Heart left ventricle (tissue), 16 donors: ENCODE data around the gene KLHL1. TPM values are rescaled to one million over a fixed set of nuclear protein-coding genes. Genes with fewer than 3 reads are reported as not detected.

Experiments used
- ATAC-seq, 4 donors: fragments of 200-7000 bp; cut with Tn5 transposase; one replicate each; pipeline ENCODE4 v1.9.1; 2020 to 2022; ENCODE audit warnings: moderate library complexity in 4 of 4, mild to moderate bottlenecking in 3 of 4, moderate number of reproducible peaks in 1 of 4
- DNase-seq, 5 donors: peaks; one replicate each; pipeline ENCODE4 v3.0.0-alpha.2; 2020
- H3K27ac ChIP-seq, 12 donors: fragments of 200-600 bp; sonication (generic) in 4 of 12; one replicate each; pipeline versions ENCODE4 v1.5.0 to v1.8.0; 2016 to 2022; ENCODE audit warnings: mild to moderate bottlenecking in 2 of 12
- H3K27me3 ChIP-seq, 9 donors: fragments of 200-600 bp; sonication (generic) in 2 of 9; one replicate each; pipeline versions ENCODE4 v1.5.1 to v1.8.0; 2016 to 2022; ENCODE audit warnings: mild to moderate bottlenecking in 3 of 9
- H3K36me3 ChIP-seq, 9 donors: fragments of 200-600 bp; sonication (generic) in 2 of 9; one replicate each; pipeline versions ENCODE4 v1.5.0 to v1.8.0; 2018 to 2022; ENCODE audit warnings: mild to moderate bottlenecking in 2 of 9
- H3K4me1 ChIP-seq, 12 donors: fragments of 200-600 bp; sonication (generic) in 4 of 12; one replicate each; pipeline versions ENCODE4 v1.5.0 to v1.8.0; 2016 to 2022; ENCODE audit warnings: mild to moderate bottlenecking in 3 of 12
- H3K4me3 ChIP-seq, 12 donors: fragments of 200-600 bp; sonication (generic) in 4 of 12; one replicate each; pipeline versions ENCODE4 v1.5.0 to v1.8.0; 2017 to 2022; ENCODE audit warnings: mild to moderate bottlenecking in 9 of 12, moderate library complexity in 4 of 12
- H3K9me3 ChIP-seq, 12 donors: fragments of 200-600 bp; sonication (generic) in 4 of 12; one replicate each; pipeline versions ENCODE4 v1.5.0 to v1.8.0; 2016 to 2022; ENCODE audit warnings: mild to moderate bottlenecking in 1 of 12
- POLR2A ChIP-seq, 2 donors: fragments of 450-650 bp; IDR thresholded peaks; one replicate each; pipeline ENCODE4 v1.6.1; 2017; ENCODE audit warnings: antibody characterized with exemption in 2 of 2, mild to moderate bottlenecking in 2 of 2, moderate library complexity in 2 of 2
- WGBS, 4 donors: extraction: QIAGEN DNeasy Blood & Tissue Kit in 2 of 4; methylation state at CpG; one replicate each; pipeline versions ENCODE4 v1.1.5 to v1.1.7; 2013 to 2018; 5-methylcytosine and 5-hydroxymethylcytosine counted together
- intact Hi-C, 10 donors: fragments of 100-400 bp; cut with DNase I; formaldehyde crosslinking; loops; one replicate each; pipeline versions ENCODE4 v1.11.1 to v1.14.2; 2022
- polyA plus RNA-seq, 2 donors: library from polyadenylated mRNA; stranded (reverse); fragments of 200-250 nt; gene quantifications; one replicate each; pipeline ENCODE4 v1.2.3, GENCODE V29; 2013
- total RNA-seq, 9 donors: library from RNA; depleted of rRNA in 2 of 9; stranded (reverse); fragments of >200 nt in 2 of 9; fragmentation: NEBNext Ultra II Directional in 3 of 9; extraction: Animal tissue kit (Norgen Biotek cat#: 25700) in 3 of 9; gene quantifications; one replicate each; pipeline versions ENCODE4 v1.1.0 to v1.2.4, GENCODE V29; 2016 to 2023
- TF ChIP-seq, protein P1 (sequence below), 12 donors: fragments of 200-600 bp; sonication (generic) in 4 of 12; IDR thresholded peaks; one replicate each; pipeline versions ENCODE4 v1.5.0 to v1.8.0; 2018 to 2022; ENCODE audit warnings: antibody characterized with exemption in 12 of 12, mild to moderate bottlenecking in 5 of 12
- donor health status: ischemic (EF 13 %, LVEDD 7.1; RV severe dilation, severe dysfunction).
- donor health status: healthy with polysubstance abuse.
- donor health status: DM: no; HTN: yes; CAD: no.
- donor health status: DM: no; HTN: no; CAD: no.
- donor health status: ischemic (EF 25% LVEDD 6.9; RV normal size, moderate dysfunction).
- donor health status: ischemic (EF 25% LVEDD 5.7; RV mildly dilated, moderate dysfunction).
- donor health status: healthy.
- donor health status: DM: yes; HTN: yes; CAD: no.
- donor health status: ischemic (EF 35%, LVEDD 5.7; RV mildly dilated, moderate dysfunction).
- donor health status: nonischemic (EF 11% LVEDD 7.7; RV severe dilation, severe dysfunction).
- donor health status: DM: yes; HTN: yes; CAD: no.
- donor health status: PGD.
- donor health status: ischemic (EF 29% LVEDD 5.4; RV normal size, mild dysfunction).
- donor health status: nonischemic (EF 23%, LVEDD 6.1; RV moderate dilation, normal function).

Gene KLHL1
- total and polyA plus RNA-seq, 11 donors: not detected

- DNase-seq (no peak), ATAC-seq (no peak)
- Histone ChIP-seq H3K36me3 (no peaks in the 10 kb centered on the region), H3K27ac (no peak overlapping the region), H3K9me3 (peaks cover 0 to 3% (median 0%) of the 10 kb centered on the region in 12 donors), H3K4me3 (no peak overlapping the region), H3K4me1 (no peaks in the 10 kb centered on the region), H3K27me3 (no peaks in the 10 kb centered on the region)
- 64 to 85% (median 74%) methylated on average over 1 of the region's 1 CpG for WGBS, 4 donors
- intact Hi-C loops: no loop called here
- TF ChIP-seq POLR2A (IDR thresholded peaks at IDR 0.05): no peak
- TF ChIP-seq, protein P1, sequence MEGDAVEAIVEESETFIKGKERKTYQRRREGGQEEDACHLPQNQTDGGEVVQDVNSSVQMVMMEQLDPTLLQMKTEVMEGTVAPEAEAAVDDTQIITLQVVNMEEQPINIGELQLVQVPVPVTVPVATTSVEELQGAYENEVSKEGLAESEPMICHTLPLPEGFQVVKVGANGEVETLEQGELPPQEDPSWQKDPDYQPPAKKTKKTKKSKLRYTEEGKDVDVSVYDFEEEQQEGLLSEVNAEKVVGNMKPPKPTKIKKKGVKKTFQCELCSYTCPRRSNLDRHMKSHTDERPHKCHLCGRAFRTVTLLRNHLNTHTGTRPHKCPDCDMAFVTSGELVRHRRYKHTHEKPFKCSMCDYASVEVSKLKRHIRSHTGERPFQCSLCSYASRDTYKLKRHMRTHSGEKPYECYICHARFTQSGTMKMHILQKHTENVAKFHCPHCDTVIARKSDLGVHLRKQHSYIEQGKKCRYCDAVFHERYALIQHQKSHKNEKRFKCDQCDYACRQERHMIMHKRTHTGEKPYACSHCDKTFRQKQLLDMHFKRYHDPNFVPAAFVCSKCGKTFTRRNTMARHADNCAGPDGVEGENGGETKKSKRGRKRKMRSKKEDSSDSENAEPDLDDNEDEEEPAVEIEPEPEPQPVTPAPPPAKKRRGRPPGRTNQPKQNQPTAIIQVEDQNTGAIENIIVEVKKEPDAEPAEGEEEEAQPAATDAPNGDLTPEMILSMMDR (IDR thresholded peaks at IDR 0.05): no peak
Observed at GRCh38 chr13:69882451-69882850, 225.8 kb downstream of the KLHL1 start.

DNA sequence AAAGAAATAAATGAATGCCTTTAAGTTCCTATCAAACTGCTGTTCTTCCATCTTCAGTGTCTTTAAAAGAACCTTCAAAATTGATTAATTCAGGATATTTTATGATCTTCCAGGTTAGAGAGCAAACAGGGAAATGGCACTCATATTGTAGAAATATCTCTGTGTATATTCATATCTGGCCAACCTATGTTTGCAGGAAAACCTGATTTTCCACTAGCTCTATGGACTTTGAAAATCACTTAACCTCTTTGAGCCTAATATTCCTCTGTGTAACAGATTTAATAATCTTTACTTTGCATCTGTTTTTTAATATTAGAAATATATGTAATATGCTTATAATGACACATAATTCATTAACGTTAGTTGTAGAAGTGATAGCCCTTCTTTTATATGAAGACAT lies 228.3 kb downstream of the KLHL1 start:
- intact Hi-C loops: no loop called here
- no peak for DNase-seq
- 79 to 92% (median 87%) methylated on average over 1 of the region's 1 CpG for WGBS, 4 donors
- TF ChIP-seq, protein P1 (IDR thresholded peaks at IDR 0.05): no peak
- TF ChIP-seq POLR2A (IDR thresholded peaks at IDR 0.05): no peak
- ATAC-seq: no peak
- Histone ChIP-seq H3K9me3 (peaks cover 0 to 3% (median 0%) of the 10 kb centered on the region in 12 donors), H3K36me3 (no peaks in the 10 kb centered on the region), H3K27ac (no peak overlapping the region), H3K4me1 (no peaks in the 10 kb centered on the region), H3K4me3 (no peak overlapping the region), H3K27me3 (no peaks in the 10 kb centered on the region)

DNA sequence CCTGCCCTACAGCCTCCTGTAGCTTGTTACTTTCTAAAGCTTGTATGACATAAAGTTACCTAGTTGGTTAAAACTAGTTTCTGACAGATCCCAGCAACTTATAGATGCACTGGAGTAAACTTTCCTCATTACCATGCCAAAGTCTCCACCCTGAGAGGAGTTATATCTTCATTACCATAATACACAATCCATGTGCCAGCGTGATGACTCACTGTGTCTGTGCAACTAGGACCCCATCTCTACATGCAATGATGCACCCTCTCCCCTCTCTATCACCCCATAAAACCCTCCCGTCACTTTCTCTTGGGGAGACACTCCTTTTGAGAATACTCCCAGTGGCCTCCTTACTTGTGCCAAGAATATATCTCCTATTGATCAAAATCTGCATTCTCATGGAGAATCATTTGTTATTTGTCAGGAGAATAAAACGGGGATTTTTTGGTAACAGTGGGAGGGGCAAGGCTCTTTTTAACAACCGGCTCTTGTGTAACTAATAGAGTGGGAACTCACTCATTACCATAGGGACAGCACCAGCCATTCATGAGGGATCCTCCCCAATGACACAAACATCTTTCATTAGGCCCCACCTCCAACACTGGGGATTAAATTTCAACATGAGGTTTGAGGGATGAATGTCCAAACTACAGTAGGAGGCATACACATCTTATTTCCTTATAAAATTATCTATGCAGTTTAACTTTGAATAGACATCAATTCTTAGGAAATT lies 235.8 kb downstream of the KLHL1 start:
- Histone ChIP-seq H3K27me3 (no peaks in the 10 kb centered on the region), H3K27ac (no peak overlapping the region), H3K36me3 (no peaks in the 10 kb centered on the region), H3K9me3 (peaks cover 0 to 2% (median 0%) of the 10 kb centered on the region in 12 donors), H3K4me3 (no peak overlapping the region), H3K4me1 (no peaks in the 10 kb centered on the region)
- WGBS, 4 donors: 76 to 87% (median 81%) methylated on average over 4 of the region's 4 CpGs
- intact Hi-C loops: no loop called here
- TF ChIP-seq, protein P1 (IDR thresholded peaks at IDR 0.05): no peak
- no peak for TF ChIP-seq POLR2A (IDR thresholded peaks at IDR 0.05)
- ATAC-seq: no peak
- DNase-seq: no peak

DNA sequence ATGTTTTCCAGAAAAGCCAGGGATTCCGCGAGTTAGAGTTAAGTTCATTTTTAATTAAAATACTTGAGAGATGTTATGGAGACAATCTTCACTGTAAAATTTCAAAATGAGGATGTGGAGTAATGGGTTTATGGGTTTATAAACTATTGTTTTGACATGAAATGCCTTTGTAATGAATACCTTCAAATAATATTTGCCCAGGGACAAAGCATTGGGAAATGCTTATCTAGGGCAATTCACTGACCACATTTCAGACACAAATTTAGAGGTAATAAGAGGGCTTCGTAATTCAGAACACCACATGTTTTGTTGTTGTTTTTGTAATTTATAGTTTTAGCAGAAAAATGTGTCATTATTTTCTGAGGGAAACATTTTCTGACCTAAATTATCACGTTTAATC lies 241.7 kb downstream of the KLHL1 start:
- H3K9me3 ChIP-seq: no peaks in the 10 kb centered on the region
- ATAC-seq (no peak), DNase-seq (no peak)
- intact Hi-C loops: no loop called here
- H3K27ac ChIP-seq: no peak overlapping the region
- no peaks in the 10 kb centered on the region for H3K27me3 ChIP-seq
- no peaks in the 10 kb centered on the region for H3K4me1 ChIP-seq
- WGBS, 4 donors: 75 to 85% (median 81%) methylated on average over 4 of the region's 4 CpGs
- no peaks in the 10 kb centered on the region for H3K36me3 ChIP-seq
- no peak overlapping the region for H3K4me3 ChIP-seq
- TF ChIP-seq POLR2A (IDR thresholded peaks at IDR 0.05): no peak
- TF ChIP-seq, protein P1 (IDR thresholded peaks at IDR 0.05): no peak
